IMR-90 (cell line): ENCODE data around the gene FAIM2. TPM values are rescaled to one million over a fixed set of nuclear protein-coding genes. Genes with fewer than 3 reads are reported as not detected.

Source experiments
- ATAC-seq: fragments of 200-7000 bp; cut with Tn5 transposase; 2 replicates; pipeline ENCODE4 v1.9.1; 2020; ENCODE audit warnings: low read depth, mild to moderate bottlenecking, moderate library complexity
- BruUV-seq: library from RNA; stranded (reverse); fragments of 400-500 nt; replicated peaks from 2 replicates; lab custom pipeline; 2021; lab: Mats Ljungman, UMichigan
- CTCF ChIA-PET: fragments of 300-600 bp; formaldehyde crosslinking; extraction: SDS; loops from one replicate; lab custom pipeline; 2021; ENCODE audit warnings: antibody characterized with exemption; lab: Yijun Ruan, JAX
- POLR2A ChIA-PET: fragments of 300-600 bp; sonication (Branson Sonifier 250); formaldehyde crosslinking; loops from one replicate; lab custom pipeline; 2022; ENCODE audit warnings: antibody characterized with exemption; ENCODE audit not compliant: unreplicated experiment; lab: Charles Lee
- DNase-seq: peaks from one replicate; pipeline ENCODE4 v3.0.0; 2013
- H2AFZ ChIP-seq: replicated peaks from 2 replicates; pipeline ENCODE3; 2013; ENCODE audit warnings: low read length, mild to moderate bottlenecking; ENCODE audit not compliant: poor library complexity
- H2AK5ac ChIP-seq: 2 replicates; pipeline ENCODE4 v1.6.1; 2013; ENCODE audit warnings: low read depth, low read length, inconsistent platforms
- H2AK9ac ChIP-seq: replicated peaks from 2 replicates; pipeline ENCODE3; 2013; ENCODE audit warnings: mild to moderate bottlenecking, low read depth, low read length, moderate library complexity; ENCODE audit not compliant: poor library complexity
- H2BK120ac ChIP-seq: 2 replicates; pipeline ENCODE4 v1.6.1; 2013; ENCODE audit warnings: low read depth, low read length, inconsistent platforms
- H2BK15ac ChIP-seq: 3 replicates; pipeline ENCODE4 v1.6.1; 2013; ENCODE audit warnings: low read depth, low read length, inconsistent platforms
- H2BK20ac ChIP-seq: 2 replicates; pipeline ENCODE4 v1.6.1; 2013; ENCODE audit warnings: low read depth, mild to moderate bottlenecking, inconsistent platforms, low read length, moderate library complexity
- H2BK5ac ChIP-seq: 2 replicates; pipeline ENCODE4 v1.6.1; 2013; ENCODE audit warnings: mild to moderate bottlenecking, low read depth, low read length, inconsistent platforms; ENCODE audit not compliant: poor library complexity, severe bottlenecking
- H3K14ac ChIP-seq: replicated peaks from 2 replicates; pipeline ENCODE4 v1.6.1; 2013; ENCODE audit warnings: low read depth, low read length, inconsistent platforms
- H3K18ac ChIP-seq: 2 replicates; pipeline ENCODE4 v1.6.1; 2013; ENCODE audit warnings: low read depth, low read length, control low read depth
- H3K23ac ChIP-seq: 2 replicates; pipeline ENCODE4 v1.6.1; 2013; ENCODE audit warnings: low read depth, low read length, inconsistent platforms
- H3K27ac ChIP-seq: 2 replicates; pipeline ENCODE4 v1.5.1; 2013; ENCODE audit warnings: mild to moderate bottlenecking, control low read depth, low read length; ENCODE audit not compliant: insufficient read depth
- H3K27me3 ChIP-seq: 2 replicates; pipeline ENCODE4 v1.6.1; 2013; ENCODE audit warnings: low read length; ENCODE audit not compliant: control insufficient read depth, insufficient read depth
- H3K36me3 ChIP-seq: 2 replicates; pipeline ENCODE4 v1.6.1; 2013; ENCODE audit warnings: low read length, mixed read lengths; ENCODE audit not compliant: control insufficient read depth, insufficient read depth
- H3K4ac ChIP-seq: 2 replicates; pipeline ENCODE4 v1.6.1; 2013; ENCODE audit warnings: low read depth, low read length, inconsistent platforms
- H3K4me1 ChIP-seq: 2 replicates; pipeline ENCODE4 v1.6.1; 2013; ENCODE audit warnings: low read length, mixed read lengths; ENCODE audit not compliant: control insufficient read depth, insufficient read depth
- H3K4me2 ChIP-seq: 2 replicates; pipeline ENCODE4 v1.6.1; 2013; ENCODE audit warnings: low read depth, mild to moderate bottlenecking, control low read depth, low read length, moderate library complexity
- H3K4me3 ChIP-seq: 2 replicates; pipeline ENCODE4 v1.5.1; 2013; ENCODE audit warnings: low read depth, mild to moderate bottlenecking, control low read depth, low read length, moderate library complexity; ENCODE audit not compliant: insufficient read depth
- H3K56ac ChIP-seq: 2 replicates; pipeline ENCODE4 v1.6.1; 2013; ENCODE audit warnings: low read length, inconsistent platforms; ENCODE audit not compliant: insufficient read depth; ENCODE audit errors: extremely low read depth
- H3K79me1 ChIP-seq, 2 experiments: 2 replicates each; pipeline ENCODE4 v1.6.1; 2013; ENCODE audit warnings: low read length in 2 of 2, inconsistent platforms in 1 of 2, low read depth in 1 of 2
- H3K9ac ChIP-seq: 2 replicates; pipeline ENCODE4 v1.6.1; 2013; ENCODE audit warnings: low read depth, low read length, control low read depth
- H3K9me1 ChIP-seq: 2 replicates; pipeline ENCODE4 v1.6.1; 2013; ENCODE audit warnings: low read length, inconsistent platforms; ENCODE audit not compliant: insufficient read depth
- H3K9me3 ChIP-seq: 2 replicates; pipeline ENCODE4 v1.6.1; 2013; ENCODE audit warnings: low read length; ENCODE audit not compliant: control insufficient read depth, insufficient read depth
- H4K20me1 ChIP-seq: 2 replicates; pipeline ENCODE4 v1.6.1; 2013; ENCODE audit warnings: low read length, inconsistent platforms; ENCODE audit not compliant: insufficient read depth
- H4K5ac ChIP-seq: 2 replicates; pipeline ENCODE4 v1.6.1; 2013; ENCODE audit warnings: mild to moderate bottlenecking, low read depth, low read length, control low read depth
- H4K8ac ChIP-seq, 2 experiments: 2 replicates each; pipeline ENCODE4 v1.6.1; 2013; ENCODE audit warnings: low read depth in 2 of 2, low read length in 2 of 2, control low read depth in 1 of 2, inconsistent platforms in 1 of 2
- H4K91ac ChIP-seq: 2 replicates; pipeline ENCODE4 v1.6.1; 2013; ENCODE audit warnings: low read depth, low read length, inconsistent platforms; ENCODE audit not compliant: insufficient read depth
- BHLHE40 ChIP-seq: fragments of 150-350 bp; IDR thresholded peaks from 2 replicates; pipeline ENCODE4 v1.6.1; 2016; ENCODE audit warnings: mild to moderate bottlenecking, low read depth, low read length
- CHD1 ChIP-seq: IDR thresholded peaks from 2 replicates; pipeline ENCODE4 v1.6.1; 2012; ENCODE audit warnings: low read depth, low read length, improper control_type of control experiment
- CTCF ChIP-seq: conservative IDR thresholded peaks from 2 replicates; pipeline ENCODE4 v1.5.1; 2012; ENCODE audit warnings: mild to moderate bottlenecking, low read depth, low read length, improper control_type of control experiment
- ELK1 ChIP-seq: fragments of 150-350 bp; IDR thresholded peaks from 2 replicates; pipeline ENCODE4 v1.6.1; 2016; ENCODE audit warnings: low read depth, mild to moderate bottlenecking, low read length, moderate library complexity, borderline replicate concordance
- FOS ChIP-seq: fragments of 150-350 bp; IDR thresholded peaks from 2 replicates; pipeline ENCODE4 v1.6.1; 2016; ENCODE audit warnings: low read depth, low read length
- RCOR1 ChIP-seq: IDR thresholded peaks from 2 replicates; pipeline ENCODE4 v1.6.1; 2012; ENCODE audit warnings: mild to moderate bottlenecking, low read length, improper control_type of control experiment; ENCODE audit not compliant: insufficient replicate concordance
- RFX5 ChIP-seq: IDR thresholded peaks from 2 replicates; pipeline ENCODE4 v1.8.0; 2012; ENCODE audit warnings: low read depth, mild to moderate bottlenecking, low read length, moderate library complexity
- SMC3 ChIP-seq: fragments of 150-350 bp; IDR thresholded peaks from 2 replicates; pipeline ENCODE4 v1.6.1; 2016; ENCODE audit warnings: low read depth, mild to moderate bottlenecking, antibody characterized with exemption, low read length, moderate library complexity
- USF2 ChIP-seq: fragments of 150-350 bp; IDR thresholded peaks from 2 replicates; pipeline ENCODE4 v1.6.1; 2017; ENCODE audit warnings: mild to moderate bottlenecking, antibody characterized with exemption, low read length, low read depth
- WGBS, 2 experiments: methylation state at CpG; one replicate each; pipeline versions ENCODE4 v1.1.5 to v1.1.7; 2013; ENCODE audit warnings: missing lambda C conversion rate in 2 of 2; ENCODE audit not compliant: insufficient read length in 1 of 2; ENCODE audit errors: extremely low coverage in 2 of 2; 5-methylcytosine and 5-hydroxymethylcytosine counted together
- dilution Hi-C: fragments of 300-500 bp; cut with HindIII; formaldehyde crosslinking; loops from one replicate; pipeline ENCODE4 v1.14.3; 2018; ENCODE audit warnings: low sequenced_read_pairs; ENCODE audit not compliant: unreplicated experiment
- in situ Hi-C: fragments of 300-500 bp; cut with MboI; formaldehyde crosslinking; loops from 3 replicates; pipeline ENCODE4 v1.14.3; 2019; ENCODE audit warnings: low sequenced_read_pairs, inconsistent platforms, mixed read lengths
- intact Hi-C: fragments of 100-400 bp; cut with micrococcal nuclease; formaldehyde crosslinking; loops from 2 replicates; pipeline ENCODE4 v1.10.0; 2022
- polyA plus RNA-seq, 3 experiments: library from polyadenylated mRNA; depleted of rRNA; stranded (reverse); fragments of >200 nt; gene quantifications; 2 replicates each; pipeline ENCODE4 v1.2.3, GENCODE V29; 2012; ENCODE audit warnings: low replicate concordance in 1 of 3
- total RNA-seq: library from RNA; depleted of rRNA; stranded (reverse); fragments of >200 nt; gene quantifications from 2 replicates; pipeline ENCODE4 v1.2.3, GENCODE V29; 2012

Gene FAIM2
- total and polyA plus RNA-seq, 2 of the 4 experiments (the other 2 are of a cell fraction): 0.72 to 5.3 TPM

- no peak overlapping the region for H2BK20ac ChIP-seq
- no peak overlapping the region for H2BK120ac ChIP-seq
- peaks cover 7% of the 10 kb centered on the region for H3K27me3 ChIP-seq
- intact Hi-C loops: no loop called here
- ChIA-PET POLR2A (no interaction called here), CTCF (no interaction called here)
- DNase-seq (no peak), ATAC-seq (no peak)
- H3K4me3 ChIP-seq: no peak overlapping the region
- H2AK9ac ChIP-seq: no peak overlapping the region
- no peaks in the 10 kb centered on the region for H3K36me3 ChIP-seq
- no peak overlapping the region for H3K18ac ChIP-seq
- H3K4me2 ChIP-seq: no peak overlapping the region
- in situ Hi-C loops: no loop called here
- no peak overlapping the region for H2BK5ac ChIP-seq
- H3K27ac ChIP-seq: no peak overlapping the region
- dilution Hi-C loops: no loop called here
- no peaks in the 10 kb centered on the region for H3K4me1 ChIP-seq
- peaks cover 9% of the 10 kb centered on the region; the same call in 1 of the 2 replicates for H3K9me1 ChIP-seq
- H2AFZ ChIP-seq: no peak overlapping the region
- H2AK5ac ChIP-seq: no peak overlapping the region
- TF ChIP-seq ELK1 (no peak), BHLHE40 (no peak), CTCF (no peak), RFX5 (no peak), CHD1 (no peak), USF2 (no peak), SMC3 (no peak), FOS (no peak), RCOR1 (no peak)
- BruUV-seq: no TSS peak
- H4K20me1 ChIP-seq: no peaks in the 10 kb centered on the region
- H4K8ac ChIP-seq: no peak overlapping the region
- no peak overlapping the region for H3K4ac ChIP-seq
- H4K5ac ChIP-seq: no peak overlapping the region
- H3K79me1 ChIP-seq: no peaks in the 10 kb centered on the region; a peak in 1 of 4 replicates
- H4K91ac ChIP-seq: no peak overlapping the region
- H3K56ac ChIP-seq: no peak overlapping the region
- no peak overlapping the region for H3K23ac ChIP-seq
- no peak overlapping the region for H3K14ac ChIP-seq
- H3K9ac ChIP-seq: no peak overlapping the region
- 86% methylated on average over 1 of the region's 3 CpGs; no CpG with 5 or more reads in 1 of the 2 experiments for WGBS, 2 experiments
- no peaks in the 10 kb centered on the region for H3K9me3 ChIP-seq
- no peak overlapping the region for H2BK15ac ChIP-seq
These were observed 17.6 kb upstream of the FAIM2 start for GRCh38 chr12:49921299-49921698.
